ENCODE results near the gene METAP1D. TPM values are rescaled to one million over a fixed set of nuclear protein-coding genes. Genes with fewer than 3 reads are reported as not detected.

METAP1D gene
- total RNA-seq, 1 experiment from 2014 or later, result 5.2 TPM

- Histone ChIP-seq H2BK120ac (ENCODE audit: low read depth, low read length, poor library complexity, severe bottlenecking) (no peak overlapping the region), H3K4me1 (ENCODE audit: insufficient read depth, low read length) (peaks cover 2% of the 10 kb centered on the region; the same call in 1 of the 2 replicates), H2BK12ac (ENCODE audit: insufficient read length, low read depth, low read length) (no peak overlapping the region), H3K9ac (ENCODE audit: extremely low read depth, insufficient read length, low read length) (no peak overlapping the region), H2BK20ac (ENCODE audit: low read depth, low read length, poor library complexity, severe bottlenecking) (no peak overlapping the region), H4K91ac (ENCODE audit: insufficient read length, low read depth, low read length) (no peak overlapping the region), H3K79me1 (ENCODE audit: insufficient read depth, low read depth, low read length, poor library complexity, severe bottlenecking) (no peaks in the 10 kb centered on the region), H3K14ac (ENCODE audit: insufficient read depth, low read length) (no peak overlapping the region), H3K23me2 (ENCODE audit: insufficient read length, low read depth, low read length, poor library complexity, severe bottlenecking) (peaks cover 16% of the 10 kb centered on the region), H3T11ph (ENCODE audit: low read length) (no peak overlapping the region), H3K27ac (ENCODE audit: insufficient read length, low read depth, low read length) (no peak overlapping the region), H3K4ac (ENCODE audit: low read depth, low read length) (no peak overlapping the region), H3K23ac (ENCODE audit: insufficient read length, low read depth, low read length) (no peak overlapping the region), H3K18ac (ENCODE audit: insufficient read length, low read depth, low read length) (no peak overlapping the region), H3K9me3 (ENCODE audit: control insufficient read depth, low read depth, low read length) (no peaks in the 10 kb centered on the region), H3K27me3 (ENCODE audit: insufficient read depth, low read length) (peaks cover 88% of the 10 kb centered on the region), H4K20me1 (ENCODE audit: control insufficient read depth, insufficient read depth, insufficient read length) (no peaks in the 10 kb centered on the region), H3K4me2 (ENCODE audit: insufficient read depth, insufficient read length, low read length) (no peak overlapping the region), H2BK5ac (ENCODE audit: insufficient read length, low read length) (no peak overlapping the region), H3K56ac (ENCODE audit: insufficient read length, low read depth, low read length) (no peak overlapping the region), H2BK15ac (ENCODE audit: low read depth, low read length) (no peak overlapping the region), H4K5ac (ENCODE audit: insufficient read length, low read depth, low read length) (no peak overlapping the region), H2AFZ (ENCODE audit: low read length) (no peak overlapping the region), H2AK5ac (ENCODE audit: insufficient read length, low read length) (no peak overlapping the region), H4K8ac (replicated peaks; ENCODE audit: insufficient read length, low read depth, low read length) (no peak overlapping the region), H3K79me2 (ENCODE audit: insufficient read depth, low read length) (no peaks in the 10 kb centered on the region)
- Mint-ChIP-seq H3K27ac (no peak overlapping the region), H3K27me3 (ENCODE audit: low read depth) (peaks cover 100% of the 10 kb centered on the region), H3K9me3 (peaks cover 2 to 3% of the 10 kb centered on the region in 2 experiments; a peak in 3 of 5 replicates), H3K4me3 (peak overlapping the region in 1 of 2 experiments; percentile 95; a peak in 3 of 5 replicates), H3K36me3 (ENCODE audit: insufficient read depth in 1 of 3, low read depth in 3 of 3) (no peaks in the 10 kb centered on the region; a peak in 2 of 7 replicates), H3K4me1 (peaks cover 41 to 60% of the 10 kb centered on the region in 2 experiments)
- no peak for TF ChIP-seq CTCF (conservative IDR thresholded peaks at IDR 0.05)
- no CpG with 5 or more reads among the region's 42 CpGs for WGBS (ENCODE audit: extremely low coverage, insufficient read length, low lambda C conversion rate)
- no peak for DNase-seq
These were observed 83.3 kb downstream of the METAP1D start for GRCh38 chr2:172082944-172083627.
